ENCODE results near the gene CCBE1. TPM values are rescaled to one million over a fixed set of nuclear protein-coding genes. Genes with fewer than 3 reads are reported as not detected.
A peak's percentile ranks its signal among the peaks of the same experiment; 100 is the strongest.

The CCBE1 gene
- total RNA-seq, result 1 to 10 TPM; 1.6 to 1.8 TPM

DNA sequence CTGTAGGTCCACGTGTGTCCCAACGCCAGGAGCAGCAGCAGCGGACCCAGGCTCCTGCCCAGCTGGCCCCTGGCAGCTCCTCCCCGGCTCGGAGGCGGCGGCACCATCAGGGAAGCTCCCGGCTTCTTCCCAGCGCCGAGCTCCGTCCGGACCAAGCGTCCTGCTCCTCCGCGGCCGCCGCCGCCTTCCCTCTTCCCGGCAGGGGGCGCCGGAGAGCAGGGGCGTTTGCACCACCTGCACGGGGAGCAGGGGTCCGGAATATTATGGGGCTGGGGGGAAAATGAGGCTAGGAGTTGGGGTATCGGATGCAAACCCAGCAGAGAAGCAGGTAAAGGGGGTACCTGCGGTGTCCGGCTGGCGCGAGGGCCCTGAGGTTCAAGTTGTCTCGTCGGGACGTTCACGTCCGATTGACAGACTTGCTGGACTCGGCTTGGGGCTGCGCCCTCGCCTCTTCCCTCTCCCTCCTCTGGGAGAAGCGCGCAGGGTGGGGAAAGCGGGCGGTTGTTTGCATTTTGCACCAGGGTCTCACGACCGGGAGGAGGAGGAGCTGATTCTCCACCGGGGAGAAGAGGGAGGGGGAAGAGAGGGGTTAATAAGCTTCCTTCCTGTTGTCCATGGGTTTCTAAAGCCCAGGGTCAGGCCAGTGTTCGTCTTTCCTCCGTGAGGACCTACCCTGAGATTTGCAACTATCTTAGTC, at the start of gene CCBE1:
TSS of gene CCBE1 (minus strand) at position 188 of the 697 bp plus-strand sequence.
- TF ChIP-seq, protein P1, sequence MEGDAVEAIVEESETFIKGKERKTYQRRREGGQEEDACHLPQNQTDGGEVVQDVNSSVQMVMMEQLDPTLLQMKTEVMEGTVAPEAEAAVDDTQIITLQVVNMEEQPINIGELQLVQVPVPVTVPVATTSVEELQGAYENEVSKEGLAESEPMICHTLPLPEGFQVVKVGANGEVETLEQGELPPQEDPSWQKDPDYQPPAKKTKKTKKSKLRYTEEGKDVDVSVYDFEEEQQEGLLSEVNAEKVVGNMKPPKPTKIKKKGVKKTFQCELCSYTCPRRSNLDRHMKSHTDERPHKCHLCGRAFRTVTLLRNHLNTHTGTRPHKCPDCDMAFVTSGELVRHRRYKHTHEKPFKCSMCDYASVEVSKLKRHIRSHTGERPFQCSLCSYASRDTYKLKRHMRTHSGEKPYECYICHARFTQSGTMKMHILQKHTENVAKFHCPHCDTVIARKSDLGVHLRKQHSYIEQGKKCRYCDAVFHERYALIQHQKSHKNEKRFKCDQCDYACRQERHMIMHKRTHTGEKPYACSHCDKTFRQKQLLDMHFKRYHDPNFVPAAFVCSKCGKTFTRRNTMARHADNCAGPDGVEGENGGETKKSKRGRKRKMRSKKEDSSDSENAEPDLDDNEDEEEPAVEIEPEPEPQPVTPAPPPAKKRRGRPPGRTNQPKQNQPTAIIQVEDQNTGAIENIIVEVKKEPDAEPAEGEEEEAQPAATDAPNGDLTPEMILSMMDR (IDR thresholded peaks at IDR 0.05), result peak; percentile 60
- H3K36me3 ChIP-seq, result no peaks in the 10 kb centered on the region
- H3K27ac ChIP-seq, result no peak within 1 kb of the TSS
- peak within 1 kb of the TSS; percentile 62 for H3K4me3 ChIP-seq
- peak; percentile 27 for ATAC-seq (ENCODE audit: insufficient number of reproducible peaks, low FRiP score, low read depth)
- H3K27me3 ChIP-seq (replicated peaks; ENCODE audit: insufficient read depth), result no peaks in the 10 kb centered on the region
- no peak for DNase-seq (ENCODE audit: low spot score)
- peaks cover 4 to 16% of the 10 kb centered on the region in 2 donors for H3K4me1 ChIP-seq (ENCODE audit: control insufficient read depth in 1 of 2, low read depth in 2 of 2)
- no peaks in the 10 kb centered on the region for H3K9me3 ChIP-seq

DNA sequence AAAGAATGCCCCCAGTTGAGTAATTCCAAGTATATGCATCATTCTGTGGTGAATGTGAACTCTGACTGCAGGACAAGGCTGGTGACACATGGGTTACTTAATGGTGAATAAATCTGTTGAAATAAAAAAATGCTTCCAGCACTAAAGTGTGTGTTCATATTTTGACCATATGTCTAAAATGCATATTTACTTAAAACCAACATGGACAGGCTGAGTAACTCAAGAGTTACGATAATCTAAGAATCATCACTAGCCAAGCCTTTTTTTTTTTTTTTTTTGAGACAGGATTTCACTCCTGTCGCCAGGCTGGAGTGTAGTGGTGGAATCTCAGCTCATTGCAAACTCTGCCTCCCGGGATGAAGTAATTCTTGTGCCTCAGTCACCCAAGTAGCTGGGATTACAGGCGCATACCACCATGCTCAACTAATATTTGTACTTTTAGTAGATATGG, 47.1 kb upstream of the CCBE1 start:
- no peak for ATAC-seq (ENCODE audit: insufficient number of reproducible peaks, low FRiP score, low read depth)
- Histone ChIP-seq H3K27me3 (replicated peaks; ENCODE audit: insufficient read depth) (no peaks in the 10 kb centered on the region), H3K4me3 (no peak overlapping the region), H3K4me1 (ENCODE audit: control insufficient read depth in 1 of 2, low read depth in 2 of 2) (no peaks in the 10 kb centered on the region), H3K27ac (no peak overlapping the region), H3K9me3 (no peaks in the 10 kb centered on the region), H3K36me3 (no peaks in the 10 kb centered on the region)
- TF ChIP-seq, protein P1 (IDR thresholded peaks at IDR 0.05), result no peak
- no peak for DNase-seq (ENCODE audit: low spot score)

DNA sequence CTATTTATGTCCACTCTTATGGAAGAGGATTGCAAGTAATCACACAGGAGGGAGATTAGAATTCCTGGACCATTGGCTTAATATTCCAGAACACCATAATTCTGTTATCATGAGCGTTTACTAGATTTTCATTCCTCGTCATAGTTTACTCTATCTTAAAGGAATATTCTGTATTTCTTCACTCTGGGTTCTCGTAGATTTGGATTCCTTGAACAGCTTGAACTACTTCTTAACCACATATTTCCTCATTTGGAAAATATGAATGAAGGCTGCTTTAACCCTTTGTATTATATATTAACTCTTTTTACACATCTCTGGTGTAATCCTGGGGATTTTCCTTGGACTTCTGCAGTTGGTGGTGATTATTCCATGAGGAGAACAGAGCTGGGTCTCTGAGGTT, 46.3 kb upstream of the CCBE1 start:
- no peak for ATAC-seq (ENCODE audit: insufficient number of reproducible peaks, low FRiP score, low read depth)
- H3K36me3 ChIP-seq, result no peaks in the 10 kb centered on the region
- no peak overlapping the region for H3K4me3 ChIP-seq
- TF ChIP-seq, protein P1 (IDR thresholded peaks at IDR 0.05), result no peak
- no peaks in the 10 kb centered on the region for H3K27me3 ChIP-seq (replicated peaks; ENCODE audit: insufficient read depth)
- H3K9me3 ChIP-seq, result no peaks in the 10 kb centered on the region
- H3K27ac ChIP-seq, result no peak overlapping the region
- no peak for DNase-seq (ENCODE audit: low spot score)
- no peaks in the 10 kb centered on the region for H3K4me1 ChIP-seq (ENCODE audit: control insufficient read depth in 1 of 2, low read depth in 2 of 2)

DNA sequence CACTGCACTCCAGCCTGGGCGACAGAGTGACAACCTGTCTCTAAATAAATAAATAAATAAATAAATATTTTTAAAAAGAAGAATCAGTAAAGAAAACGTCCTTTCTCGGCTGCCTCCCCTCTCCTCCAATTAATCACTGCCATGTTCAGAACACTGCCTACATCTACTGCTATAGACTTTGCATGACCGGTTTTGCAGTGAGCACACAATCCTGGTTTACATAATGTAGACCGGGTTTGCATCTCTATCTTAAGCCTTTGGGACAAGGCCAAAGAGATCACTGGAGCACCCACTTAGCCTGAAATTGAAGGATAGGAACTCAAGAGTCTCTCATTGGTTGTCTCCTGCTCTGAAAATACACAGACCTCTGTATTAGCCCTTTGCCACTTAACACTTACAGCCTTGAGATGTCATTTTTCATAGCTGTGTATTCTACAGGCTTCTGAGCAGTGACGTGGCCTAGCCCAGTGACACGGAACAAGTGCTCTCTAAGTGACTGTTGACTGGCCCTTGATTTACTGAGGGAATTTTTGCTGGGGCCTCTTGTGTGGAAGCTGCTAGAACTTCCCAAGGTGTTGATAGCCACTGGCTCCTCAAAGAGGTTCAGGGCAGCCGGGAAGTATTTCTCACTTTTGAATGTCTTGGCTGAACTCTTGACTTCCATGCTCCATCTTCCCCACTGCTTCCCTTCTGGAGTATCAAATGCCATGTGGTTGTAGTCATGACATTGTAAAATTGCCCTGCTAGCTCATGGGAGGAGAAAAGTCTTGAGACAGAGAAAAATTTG, 45.3 kb upstream of the CCBE1 start:
- Histone ChIP-seq H3K4me1 (ENCODE audit: control insufficient read depth in 1 of 2, low read depth in 2 of 2) (no peaks in the 10 kb centered on the region), H3K27ac (no peak overlapping the region), H3K36me3 (no peaks in the 10 kb centered on the region), H3K9me3 (no peaks in the 10 kb centered on the region), H3K27me3 (replicated peaks; ENCODE audit: insufficient read depth) (no peaks in the 10 kb centered on the region), H3K4me3 (no peak overlapping the region)
- DNase-seq (ENCODE audit: low spot score) (no peak), ATAC-seq (ENCODE audit: insufficient number of reproducible peaks, low FRiP score, low read depth) (no peak)
- TF ChIP-seq, protein P1 (IDR thresholded peaks at IDR 0.05), result no peak

DNA sequence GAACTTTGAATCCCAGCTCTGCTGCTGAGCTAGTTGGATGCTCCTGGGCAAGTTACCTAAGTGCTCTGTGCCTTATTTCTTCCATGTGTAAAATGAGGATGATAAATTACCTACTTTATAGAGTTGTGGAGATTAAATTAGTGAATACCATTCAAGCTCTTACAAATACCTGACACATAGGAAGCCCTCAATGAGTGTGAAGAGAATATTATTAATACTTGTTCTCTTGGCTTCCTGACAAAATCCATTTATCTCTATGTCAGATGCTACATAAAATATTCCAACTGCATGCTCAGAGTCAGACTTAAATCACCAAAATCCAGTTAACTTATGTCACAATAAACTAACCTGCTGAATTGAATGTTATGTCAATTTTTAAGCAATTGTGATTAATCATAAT, 42.9 kb upstream of the CCBE1 start:
- Histone ChIP-seq H3K27ac (no peak overlapping the region), H3K36me3 (no peaks in the 10 kb centered on the region), H3K9me3 (no peaks in the 10 kb centered on the region), H3K27me3 (replicated peaks; ENCODE audit: insufficient read depth) (no peaks in the 10 kb centered on the region), H3K4me1 (ENCODE audit: control insufficient read depth in 1 of 2, low read depth in 2 of 2) (no peaks in the 10 kb centered on the region), H3K4me3 (no peak overlapping the region)
- ATAC-seq (ENCODE audit: insufficient number of reproducible peaks, low FRiP score, low read depth) (no peak), DNase-seq (ENCODE audit: low spot score) (no peak)
- TF ChIP-seq, protein P1 (IDR thresholded peaks at IDR 0.05), result no peak

All from thoracic aorta (tissue), 2 donors.